ENCODE measurements around the gene PFDN1.

GRCh38 chr5:140324617-140325241, 21.8 kb upstream of the PFDN1 start:
- no peak for TF ChIP-seq CTCF (IDR thresholded peaks at IDR 0.05)
- no peak for TF ChIP-seq POLR2AphosphoS5 (IDR thresholded peaks at IDR 0.05)
- no peak for TF ChIP-seq EP300 (IDR thresholded peaks at IDR 0.05)

All from suprapubic skin (tissue), 4 donors.